GM21423 (cell line): Measurements from ENCODE around the gene ZNF579.
A peak's percentile ranks its signal among the peaks of the same experiment; 100 is the strongest.

Experiments used
- ATAC-seq: cut with Tn5 transposase; IDR thresholded peaks from one replicate; pipeline ENCODE4 v1.9.1; 2021; ENCODE audit warnings: mild to moderate bottlenecking, moderate library complexity; ENCODE audit not compliant: unreplicated experiment

The ZNF579 gene, protein sequence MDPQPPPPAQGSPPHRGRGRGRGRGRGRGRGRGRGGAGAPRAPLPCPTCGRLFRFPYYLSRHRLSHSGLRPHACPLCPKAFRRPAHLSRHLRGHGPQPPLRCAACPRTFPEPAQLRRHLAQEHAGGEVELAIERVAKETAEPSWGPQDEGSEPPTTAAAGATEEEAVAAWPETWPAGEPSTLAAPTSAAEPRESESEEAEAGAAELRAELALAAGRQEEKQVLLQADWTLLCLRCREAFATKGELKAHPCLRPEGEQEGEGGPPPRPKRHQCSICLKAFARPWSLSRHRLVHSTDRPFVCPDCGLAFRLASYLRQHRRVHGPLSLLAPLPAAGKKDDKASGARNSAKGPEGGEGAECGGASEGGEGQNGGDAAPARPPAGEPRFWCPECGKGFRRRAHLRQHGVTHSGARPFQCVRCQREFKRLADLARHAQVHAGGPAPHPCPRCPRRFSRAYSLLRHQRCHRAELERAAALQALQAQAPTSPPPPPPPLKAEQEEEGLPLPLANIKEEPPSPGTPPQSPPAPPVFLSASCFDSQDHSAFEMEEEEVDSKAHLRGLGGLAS

DNA sequence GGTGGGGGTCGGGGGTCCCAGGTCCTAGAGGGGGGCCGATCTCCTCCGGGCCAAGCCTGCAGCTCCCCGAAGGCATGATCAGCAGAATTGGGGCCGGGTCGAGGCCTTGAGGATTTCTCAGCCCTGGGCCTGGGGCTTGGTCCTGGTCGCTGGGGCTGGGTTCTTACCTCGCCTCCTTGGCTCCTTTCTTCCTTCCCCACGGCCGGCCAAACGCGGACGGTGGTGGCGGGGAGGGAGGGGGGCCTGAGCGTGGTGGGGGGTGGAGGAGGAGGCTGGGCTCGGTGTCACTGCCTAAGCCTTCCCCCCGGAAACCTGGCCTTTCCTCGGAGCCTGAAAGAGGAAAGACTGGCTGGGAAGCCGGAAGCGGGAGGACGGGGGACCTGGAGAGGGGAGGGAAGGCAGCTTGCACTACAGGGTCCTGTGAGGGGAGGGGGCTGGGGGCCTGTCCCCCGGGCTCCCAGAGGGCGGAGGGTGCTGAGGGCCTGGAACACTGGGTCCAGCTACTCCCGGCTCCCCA is at the start of gene ZNF579:
TSS of gene ZNF579 (minus strand) at position 221 of the 517 bp plus-strand sequence. CDS start 1,209 bp downstream, outside the sequence.
- peak; percentile 43 for ATAC-seq

DNA sequence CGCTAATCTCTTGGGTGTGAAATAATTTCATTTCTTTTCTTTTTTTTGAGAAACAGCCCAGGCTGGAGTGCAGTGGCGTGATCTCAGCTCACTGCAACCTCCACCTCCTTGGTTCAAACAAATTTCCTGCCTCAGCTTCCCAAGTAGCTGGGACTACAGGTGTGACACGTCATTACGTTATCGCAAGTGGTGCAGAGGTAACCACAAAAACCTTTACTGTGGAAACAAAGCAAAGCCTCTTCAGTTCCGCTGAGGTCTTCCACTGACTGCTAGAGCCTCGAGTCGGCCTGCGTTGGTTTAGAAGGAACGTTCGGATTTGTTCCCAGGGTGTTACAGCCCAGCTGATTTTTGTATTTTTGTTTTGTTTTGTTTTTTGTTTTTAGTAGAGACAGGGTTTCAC is 45.7 kb upstream of the ZNF579 start:
- ATAC-seq: no peak

DNA sequence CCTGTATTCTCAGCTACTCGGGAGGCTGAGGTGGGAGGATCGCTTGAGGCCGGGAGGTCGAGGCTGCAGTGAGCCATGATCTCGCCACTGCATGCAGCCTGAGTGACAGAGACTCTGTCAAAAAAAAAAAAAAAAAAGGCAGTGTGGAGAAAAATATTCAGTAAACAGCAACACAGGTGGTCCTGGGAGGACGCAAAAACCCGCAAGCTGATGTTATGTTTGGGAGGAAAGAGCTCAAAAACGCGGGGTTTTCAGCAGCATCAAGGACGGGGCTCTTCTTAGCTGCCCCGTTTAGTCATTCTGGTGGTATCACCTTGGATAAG is 44.3 kb upstream of the ZNF579 start:
- no peak for ATAC-seq

DNA sequence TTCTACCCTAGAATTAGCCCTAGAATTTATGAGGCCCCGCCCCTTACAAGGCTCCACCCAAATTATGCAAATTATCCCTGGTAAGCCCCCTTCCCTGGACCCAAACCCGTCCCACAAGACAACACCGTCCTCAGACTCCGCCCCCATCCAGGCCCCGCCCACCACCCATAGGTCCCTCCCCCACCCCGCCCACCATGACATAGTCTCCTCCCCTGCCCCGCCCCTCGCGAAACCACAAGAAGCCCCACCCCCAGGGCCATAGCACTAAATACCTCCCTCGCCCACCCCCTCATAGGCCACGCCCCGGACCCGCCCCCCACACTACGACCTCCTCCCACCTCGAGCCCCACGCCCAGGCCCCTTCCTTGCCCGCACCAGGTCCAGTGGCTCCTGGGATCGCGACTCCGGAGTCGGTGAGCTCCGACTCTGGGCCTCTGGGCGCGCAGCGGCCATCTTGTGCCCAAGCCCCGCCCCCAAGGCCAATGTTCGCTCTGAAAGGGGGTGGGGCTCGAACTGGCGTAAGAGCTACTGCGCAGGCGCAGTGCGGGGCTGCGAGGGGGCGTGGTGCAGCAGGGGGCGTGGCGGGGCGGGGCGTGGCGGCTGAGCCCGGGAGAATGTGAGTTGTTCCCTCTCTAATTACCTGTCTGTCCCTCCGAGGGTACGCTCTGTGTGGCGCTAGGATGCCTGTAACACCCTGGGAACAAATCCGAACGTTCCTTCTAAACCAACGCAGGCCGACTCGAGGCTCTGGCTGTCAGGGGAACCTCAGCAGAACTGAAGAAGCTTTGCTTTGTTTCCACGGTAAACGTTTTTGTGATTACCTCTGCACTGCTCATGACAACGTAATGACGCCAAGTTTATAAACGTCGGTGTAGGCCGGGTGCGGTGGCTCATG is 43.7 kb upstream of the ZNF579 start, which contains the start of gene ZNF784:
TSS of gene ZNF784 (minus strand) at position 458 of the 895 bp plus-strand sequence. CDS start at position 453, 5 bp downstream.
- ATAC-seq: peak; percentile 65

DNA sequence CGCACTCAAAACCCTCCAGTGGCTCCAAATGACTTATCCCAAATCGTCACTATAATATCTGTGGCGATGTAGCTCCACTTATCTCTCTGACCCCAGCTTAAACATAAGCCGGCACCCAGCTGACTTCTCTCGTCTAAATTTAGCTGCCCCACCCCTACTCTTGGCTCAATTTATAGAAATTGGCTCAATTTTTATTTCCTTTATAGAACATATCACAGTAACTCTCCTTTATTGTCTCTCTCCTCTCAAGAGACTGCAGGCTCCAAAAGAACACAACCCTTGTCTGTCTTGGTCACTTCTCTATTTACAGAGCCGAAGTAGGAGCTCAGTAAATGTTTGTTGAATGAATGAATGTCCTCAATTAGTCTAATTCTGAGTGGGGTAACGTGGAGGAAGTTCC is 42.9 kb upstream of the ZNF579 start:
- ATAC-seq: no peak

DNA sequence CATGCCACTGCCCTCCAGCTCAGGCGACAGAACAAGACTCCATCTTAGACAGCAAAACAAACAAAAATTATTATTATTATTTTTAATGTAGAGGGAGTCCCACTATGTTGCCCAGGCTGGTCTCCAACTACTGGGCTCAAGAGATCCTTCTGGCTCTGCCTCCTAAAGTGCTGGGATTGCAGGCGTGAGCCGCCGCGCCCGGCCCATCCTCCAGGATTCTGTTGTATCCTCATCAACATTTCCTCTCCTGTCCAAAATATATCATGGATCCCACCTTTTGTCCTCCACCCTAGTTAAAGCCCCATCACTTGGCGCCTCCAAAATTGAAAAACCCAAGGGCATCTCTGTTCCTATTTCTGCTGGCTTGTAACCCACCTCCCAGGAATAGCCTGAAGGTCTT is 42.5 kb upstream of the ZNF579 start:
- ATAC-seq: no peak

DNA sequence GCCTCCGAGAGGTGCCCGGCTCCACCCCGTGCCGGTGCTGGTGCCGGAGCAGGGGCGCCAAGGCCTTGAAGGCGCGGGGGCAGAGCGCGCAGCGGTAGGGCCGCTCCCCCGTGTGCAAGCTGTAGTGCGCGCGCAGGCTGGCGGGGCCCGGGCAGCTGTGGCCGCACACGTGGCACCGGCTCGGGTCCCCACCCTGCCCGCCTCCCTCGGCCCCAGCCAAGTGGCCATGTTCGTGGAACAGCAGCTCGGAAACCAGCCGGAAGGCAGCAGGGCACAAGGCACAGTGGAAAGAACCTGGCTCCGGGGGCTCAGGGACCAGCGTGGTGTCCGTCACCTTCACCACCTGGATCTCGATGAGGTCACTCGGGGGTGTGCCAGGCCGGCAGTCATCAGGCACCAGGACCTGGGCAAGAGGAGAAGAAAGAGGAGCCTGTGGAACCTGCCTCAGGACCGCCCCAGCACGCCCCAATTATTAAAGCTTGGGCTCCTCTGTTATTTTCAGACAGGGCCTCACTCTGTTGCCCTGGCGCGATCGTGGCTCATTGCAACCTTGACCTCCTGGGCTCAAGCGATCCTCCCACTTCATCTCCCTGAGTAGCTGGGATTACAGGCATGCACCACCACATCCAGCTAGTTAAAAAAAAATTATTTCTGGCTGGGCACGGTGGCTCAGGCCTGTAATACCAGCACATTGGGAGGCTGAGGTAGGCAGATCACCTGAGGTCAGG is 41.8 kb upstream of the ZNF579 start:
- no peak for ATAC-seq

DNA sequence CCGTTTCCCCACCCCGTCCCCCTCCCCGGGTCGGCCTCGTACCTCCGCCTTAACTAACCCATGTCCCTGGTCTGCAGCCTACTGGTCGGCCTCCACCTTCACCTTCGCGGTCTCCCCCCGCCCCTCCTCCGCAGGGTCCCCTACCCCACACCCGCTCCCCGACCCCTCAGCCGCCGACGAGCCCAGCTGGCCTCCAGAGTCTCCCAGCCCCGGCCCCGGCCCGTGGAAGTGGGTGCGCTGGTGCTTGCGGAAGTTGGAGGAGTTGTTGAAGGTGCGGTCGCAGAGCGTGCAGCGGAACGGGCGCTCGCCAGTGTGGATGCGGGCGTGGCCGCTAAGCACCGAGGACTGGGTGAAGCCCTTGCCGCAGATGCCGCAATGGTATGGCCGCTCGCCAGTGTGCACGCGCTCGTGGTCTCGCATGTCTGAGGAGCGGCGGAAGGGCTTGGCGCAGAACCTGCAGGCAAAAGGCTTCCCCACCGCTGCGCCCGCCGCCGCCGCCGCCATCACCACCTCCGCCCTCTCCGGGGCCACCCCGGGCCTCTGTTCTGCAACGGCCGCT is 41.1 kb upstream of the ZNF579 start:
- no peak for ATAC-seq

DNA sequence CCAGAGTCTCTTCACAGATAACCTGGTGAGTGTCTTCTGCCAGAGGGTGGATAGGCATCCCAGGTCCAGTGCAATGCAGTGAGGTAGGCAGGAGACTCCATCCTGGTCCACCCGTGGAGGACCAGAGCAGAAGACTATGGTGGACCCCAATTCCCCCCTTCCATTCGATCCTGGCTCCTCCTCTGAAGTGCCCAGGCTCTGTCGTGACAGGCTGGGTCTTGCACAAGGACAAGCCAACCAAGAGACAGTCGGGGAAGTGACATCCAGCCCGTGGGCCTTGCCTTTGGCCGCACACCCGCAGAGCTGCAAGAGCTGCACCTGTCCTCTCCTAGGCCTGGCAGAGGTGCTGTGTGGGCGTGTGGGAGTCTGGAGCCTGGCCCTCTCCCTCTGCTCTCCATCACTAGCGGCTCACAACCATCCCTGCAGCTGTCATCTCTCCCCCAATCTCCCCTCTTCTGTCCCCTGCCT is 40.6 kb upstream of the ZNF579 start:
- ATAC-seq: no peak

DNA sequence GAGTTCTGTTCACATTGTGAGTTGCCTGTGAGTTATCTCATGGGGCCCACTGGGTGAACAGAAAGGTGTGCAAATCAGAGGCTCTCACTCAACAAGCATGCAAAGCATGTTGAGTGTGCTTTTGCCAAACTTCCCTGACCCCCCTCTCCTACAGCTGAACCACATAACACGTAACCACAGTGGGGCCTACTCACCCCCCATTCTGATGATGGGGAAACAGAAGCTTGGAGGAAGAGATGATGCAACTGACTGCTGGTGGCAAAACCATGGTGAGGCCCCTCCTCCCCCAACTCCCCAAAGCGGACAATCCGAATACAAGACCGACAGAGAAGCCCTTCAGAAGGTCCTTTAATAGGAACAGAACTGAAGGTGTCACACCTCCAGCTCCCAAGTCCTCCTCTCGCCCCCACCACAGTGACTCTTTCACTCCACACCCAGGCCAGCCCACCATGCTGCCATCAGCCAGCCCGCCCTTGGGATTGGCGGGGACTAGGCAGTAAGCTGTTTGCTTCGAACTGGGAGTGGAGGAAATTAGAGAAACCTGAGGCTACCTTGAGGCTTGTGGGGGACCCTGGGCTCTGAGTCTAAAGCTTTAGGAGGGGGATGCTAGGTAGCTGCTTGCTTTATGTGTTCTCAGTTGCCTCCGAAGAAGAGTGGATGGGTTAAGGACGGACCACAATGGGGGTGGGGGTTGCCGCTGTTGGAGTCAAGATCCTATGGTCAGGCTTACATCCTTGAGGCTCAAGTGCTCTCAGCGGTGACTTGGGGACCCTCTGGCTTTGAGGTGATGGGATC is 40.0 kb upstream of the ZNF579 start:
- no peak for ATAC-seq

DNA sequence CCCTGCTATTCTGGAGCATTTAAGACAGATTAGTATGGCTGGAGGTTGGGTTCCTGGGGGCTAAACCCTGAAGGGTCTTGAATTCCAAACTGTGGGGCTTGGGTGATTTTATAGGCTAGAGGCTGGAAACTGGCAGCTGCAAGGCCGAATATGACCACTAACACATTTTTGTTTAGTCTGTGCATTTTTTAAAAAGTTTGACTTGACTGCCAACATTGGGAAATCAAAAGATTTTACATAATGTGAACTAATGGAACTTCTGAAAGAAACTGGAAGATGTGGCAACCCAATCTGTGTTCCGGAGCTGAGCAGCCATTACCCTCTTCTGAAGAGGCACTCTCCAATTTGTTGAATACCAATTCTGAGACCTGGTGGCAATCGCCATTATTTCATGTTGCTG is 38.6 kb upstream of the ZNF579 start:
- ATAC-seq: no peak

DNA sequence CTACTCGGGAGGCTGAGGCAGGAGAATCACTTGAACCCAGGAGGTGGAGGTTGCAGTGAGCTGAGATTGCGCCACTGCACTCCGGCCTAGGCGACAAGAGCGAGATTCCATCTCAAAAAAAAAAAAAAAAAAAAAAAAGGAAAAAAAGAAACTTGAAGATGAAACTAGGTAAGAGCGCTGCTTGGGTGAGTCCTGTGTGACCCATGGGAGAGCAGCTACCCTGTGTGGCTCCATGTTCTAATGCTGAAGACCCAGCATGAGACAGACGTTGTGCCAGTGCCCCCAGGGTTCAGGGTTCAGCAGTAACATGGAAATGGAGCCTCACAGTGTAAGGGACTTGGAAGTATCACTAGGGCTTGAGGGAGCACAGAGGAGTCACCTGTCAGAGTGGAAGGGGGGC is 37.8 kb upstream of the ZNF579 start:
- ATAC-seq: no peak

DNA sequence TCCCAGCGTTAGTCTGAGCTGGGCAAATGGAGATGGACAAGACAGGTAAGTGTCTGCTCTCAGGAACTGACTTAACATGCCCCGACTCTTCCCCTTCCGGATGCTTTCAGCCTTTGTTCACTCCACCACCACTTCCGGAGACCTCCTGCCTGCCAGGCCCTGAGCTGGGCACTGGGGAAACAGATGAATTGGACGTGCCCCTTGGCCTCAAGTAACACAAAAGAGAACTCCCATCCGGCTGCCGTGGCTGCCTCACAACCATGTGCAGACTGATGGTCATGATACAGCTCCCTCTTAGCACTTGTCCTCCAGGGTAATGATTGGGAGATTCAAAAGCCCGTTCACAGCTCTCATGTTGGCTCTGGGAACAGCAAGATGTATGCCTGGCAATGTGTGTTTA is 36.8 kb upstream of the ZNF579 start:
- no peak for ATAC-seq

DNA sequence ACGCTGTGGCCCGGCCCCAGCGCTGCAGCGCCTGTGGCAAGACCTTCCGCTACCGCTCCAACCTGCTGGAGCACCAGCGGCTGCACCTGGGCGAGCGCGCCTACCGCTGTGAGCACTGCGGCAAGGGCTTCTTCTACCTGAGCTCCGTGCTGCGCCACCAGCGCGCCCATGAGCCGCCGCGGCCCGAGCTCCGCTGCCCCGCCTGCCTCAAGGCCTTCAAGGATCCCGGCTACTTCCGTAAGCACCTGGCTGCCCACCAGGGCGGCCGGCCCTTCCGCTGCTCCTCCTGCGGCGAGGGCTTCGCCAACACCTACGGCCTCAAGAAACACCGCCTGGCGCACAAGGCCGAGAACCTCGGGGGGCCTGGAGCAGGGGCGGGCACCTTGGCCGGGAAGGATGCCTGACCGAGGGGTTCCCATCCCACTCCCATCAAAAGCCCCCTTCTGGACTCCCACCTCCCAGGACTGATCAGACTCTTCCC is 35.8 kb upstream of the ZNF579 start:
- ATAC-seq: no peak

DNA sequence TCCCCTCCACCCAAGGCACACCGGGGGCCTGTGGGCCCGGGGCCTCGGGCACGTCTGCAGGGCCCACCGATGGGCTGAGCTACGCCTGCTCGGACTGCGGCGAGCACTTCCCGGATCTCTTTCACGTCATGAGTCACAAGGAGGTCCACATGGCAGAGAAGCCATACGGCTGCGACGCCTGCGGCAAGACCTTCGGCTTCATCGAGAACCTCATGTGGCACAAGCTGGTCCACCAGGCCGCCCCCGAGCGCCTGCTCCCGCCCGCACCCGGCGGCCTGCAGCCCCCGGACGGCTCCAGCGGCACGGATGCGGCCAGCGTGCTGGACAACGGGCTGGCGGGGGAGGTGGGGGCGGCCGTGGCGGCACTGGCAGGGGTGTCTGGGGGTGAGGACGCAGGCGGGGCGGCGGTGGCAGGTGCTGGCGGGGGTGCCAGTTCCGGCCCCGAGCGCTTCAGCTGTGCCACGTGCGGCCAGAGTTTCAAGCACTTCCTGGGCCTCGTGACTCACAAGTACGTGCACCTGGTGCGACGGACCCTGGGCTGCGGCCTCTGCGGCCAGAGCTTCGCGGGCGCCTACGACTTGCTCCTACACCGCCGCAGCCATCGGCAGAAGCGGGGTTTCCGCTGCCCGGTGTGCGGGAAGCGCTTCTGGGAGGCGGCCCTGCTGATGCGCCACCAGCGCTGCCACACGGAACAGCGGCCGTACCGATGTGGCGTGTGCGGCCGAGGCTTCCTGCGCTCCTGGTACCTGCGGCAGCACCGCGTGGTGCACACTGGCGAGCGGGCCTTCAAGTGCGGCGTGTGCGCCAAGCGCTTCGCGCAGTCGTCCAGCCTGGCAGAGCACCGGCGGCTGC is 35.1 kb upstream of the ZNF579 start:
- ATAC-seq: no peak

DNA sequence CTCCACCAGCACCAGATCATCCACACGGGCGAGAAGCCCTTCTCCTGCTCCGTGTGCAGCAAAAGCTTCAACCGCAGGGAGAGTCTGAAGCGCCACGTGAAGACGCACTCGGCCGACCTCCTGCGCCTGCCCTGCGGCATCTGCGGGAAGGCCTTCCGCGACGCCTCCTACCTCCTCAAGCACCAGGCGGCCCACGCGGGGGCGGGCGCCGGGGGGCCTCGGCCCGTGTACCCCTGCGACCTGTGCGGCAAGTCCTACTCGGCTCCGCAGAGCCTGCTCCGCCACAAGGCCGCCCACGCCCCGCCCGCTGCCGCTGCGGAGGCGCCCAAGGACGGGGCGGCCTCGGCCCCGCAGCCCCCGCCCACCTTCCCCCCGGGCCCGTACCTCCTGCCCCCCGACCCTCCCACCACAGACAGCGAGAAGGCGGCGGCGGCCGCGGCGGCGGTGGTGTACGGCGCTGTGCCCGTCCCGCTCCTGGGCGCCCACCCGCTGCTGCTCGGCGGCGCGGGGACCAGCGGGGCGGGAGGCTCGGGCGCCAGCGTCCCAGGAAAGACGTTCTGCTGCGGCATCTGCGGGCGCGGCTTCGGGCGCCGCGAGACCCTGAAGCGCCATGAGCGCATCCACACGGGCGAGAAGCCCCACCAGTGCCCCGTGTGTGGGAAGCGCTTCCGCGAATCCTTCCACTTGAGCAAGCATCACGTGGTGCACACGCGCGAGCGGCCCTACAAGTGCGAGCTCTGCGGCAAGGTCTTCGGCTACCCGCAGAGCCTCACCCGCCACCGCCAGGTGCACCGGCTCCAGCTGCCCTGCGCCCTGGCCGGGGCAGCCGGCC is 34.3 kb upstream of the ZNF579 start:
- no peak for ATAC-seq

DNA sequence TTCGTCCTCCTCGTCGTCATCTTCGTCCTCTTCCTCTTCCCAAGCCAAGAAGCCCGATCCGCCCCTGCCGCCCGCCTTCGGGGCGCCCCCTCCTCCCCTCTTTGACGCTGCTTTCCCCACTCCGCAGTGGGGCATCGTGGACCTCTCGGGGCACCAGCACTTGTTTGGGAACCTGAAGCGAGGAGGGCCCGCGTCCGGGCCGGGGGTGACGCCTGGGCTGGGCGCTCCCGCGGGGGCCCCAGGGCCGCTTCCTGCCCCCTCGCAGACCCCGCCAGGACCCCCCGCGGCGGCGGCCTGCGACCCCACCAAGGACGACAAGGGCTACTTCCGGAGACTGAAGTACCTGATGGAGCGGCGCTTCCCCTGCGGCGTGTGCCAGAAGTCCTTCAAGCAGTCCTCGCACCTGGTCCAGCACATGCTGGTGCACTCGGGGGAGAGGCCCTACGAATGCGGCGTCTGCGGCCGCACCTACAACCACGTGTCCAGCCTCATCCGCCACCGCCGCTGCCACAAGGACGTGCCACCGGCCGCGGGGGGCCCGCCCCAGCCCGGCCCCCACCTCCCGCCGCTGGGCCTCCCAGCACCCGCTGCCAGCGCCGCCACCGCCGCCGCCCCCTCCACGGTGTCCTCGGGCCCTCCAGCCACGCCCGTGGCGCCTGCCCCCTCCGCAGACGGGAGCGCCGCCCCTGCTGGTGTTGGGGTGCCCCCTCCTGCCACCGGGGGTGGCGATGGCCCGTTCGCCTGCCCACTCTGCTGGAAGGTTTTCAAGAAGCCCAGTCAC is 33.5 kb upstream of the ZNF579 start:
- ATAC-seq: no peak
